Activated CD8-positive, alpha-beta memory T cell treated with anti-CD3 and anti-CD28 coated beads, Interleukin-2, amount 10 ng/mL, durations not matched to agents 7 days and 5 days (primary cell): ENCODE measurements around the gene ZNF675. TPM values are rescaled to one million over a fixed set of nuclear protein-coding genes. Genes with fewer than 3 reads are reported as not detected.
A peak's percentile ranks its signal among the peaks of the same experiment; 100 is the strongest.
"Not testable (repeated sequence)": the region's sequence is repeated elsewhere in the genome, so short reads cannot be mapped to it uniquely, and the experiment has no call there.

Source experiments
- ATAC-seq: fragments of 150-1000 bp; cut with Tn5 transposase; one replicate; pipeline ENCODE4 v1.10.0; 2021; ENCODE audit warnings: moderate library complexity
- CTCF ChIA-PET: fragments of 350-600 bp; sonication (Branson Sonifier 250); formaldehyde crosslinking; loops from one replicate; lab custom pipeline; 2021; ENCODE audit warnings: antibody characterized with exemption; lab: Charles Lee
- DNase-seq: peaks from one replicate; pipeline ENCODE4 v3.0.0-alpha.2; 2020
- H3K27ac Mint-ChIP-seq: one replicate; pipeline ENCODE4 v1.8.0; 2021; ENCODE audit warnings: mild to moderate bottlenecking, mixed read lengths
- H3K27me3 Mint-ChIP-seq: one replicate; pipeline ENCODE4 v1.8.0; 2021; ENCODE audit warnings: mixed read lengths
- H3K36me3 Mint-ChIP-seq: one replicate; pipeline ENCODE4 v1.8.0; 2021; ENCODE audit warnings: mild to moderate bottlenecking, mixed read lengths
- H3K4me1 Mint-ChIP-seq: one replicate; pipeline ENCODE4 v1.8.0; 2021; ENCODE audit warnings: mixed read lengths
- H3K4me3 Mint-ChIP-seq: one replicate; pipeline ENCODE4 v1.8.0; 2021; ENCODE audit warnings: mild to moderate bottlenecking, moderate library complexity, mixed read lengths
- H3K9me3 Mint-ChIP-seq: one replicate; pipeline ENCODE4 v1.8.0; 2022; ENCODE audit warnings: low read depth, mixed read lengths
- total RNA-seq, 2 experiments: library from RNA; stranded (reverse); gene quantifications; one replicate each; pipeline ENCODE4 v1.2.3, GENCODE V29; 2021

ZNF675 gene
- total RNA-seq = 10 to 100 TPM; 19.7 to 23.4 TPM

DNA sequence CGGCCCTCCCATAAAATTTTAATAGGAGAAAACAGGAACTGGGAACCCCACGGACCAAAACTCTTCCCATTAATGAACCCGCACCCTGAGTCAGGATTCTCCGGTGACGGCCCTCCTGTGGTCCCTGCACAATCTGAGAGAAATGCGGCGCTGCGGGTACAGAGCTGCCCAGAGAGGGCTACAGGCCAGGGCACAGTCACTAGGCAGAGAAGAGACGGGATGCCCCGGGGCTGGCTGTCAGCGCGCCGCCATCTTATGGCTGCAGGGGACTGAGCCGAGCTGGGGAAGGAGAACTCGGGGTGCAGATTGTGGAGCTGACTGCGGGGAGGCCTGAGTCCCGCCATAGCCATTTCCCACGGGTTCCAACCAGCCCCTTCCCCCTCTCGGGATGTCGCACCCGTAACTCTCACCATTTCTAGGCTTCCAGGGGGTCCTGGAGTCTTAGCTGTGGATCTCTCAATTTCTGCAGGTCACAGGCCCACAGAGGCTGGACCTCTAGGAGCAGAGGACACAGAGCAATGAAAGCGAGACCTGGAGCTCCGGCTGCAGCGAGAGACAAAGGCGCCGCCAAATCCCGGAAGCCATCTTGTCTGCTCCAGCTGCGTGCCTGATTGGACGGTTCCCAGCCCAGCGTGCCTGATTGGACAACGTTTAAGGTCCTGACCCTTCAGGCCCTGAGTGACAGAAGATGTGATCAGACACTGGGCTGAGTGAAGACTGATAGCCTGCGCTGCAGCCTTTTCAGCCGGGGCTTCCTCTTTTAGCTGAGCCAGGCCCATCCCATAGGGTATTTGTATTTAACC is at the start of gene ZNF675:
TSS of gene ZNF675 (minus strand) at position 592 of the 803 bp plus-strand sequence. CDS start at position 413, 179 bp downstream.
- DNase-seq (peak; percentile 95), ATAC-seq (peak; percentile 96)
- Mint-ChIP-seq H3K4me1 (peaks cover 20% of the 10 kb centered on the region), H3K9me3 (peaks cover 13% of the 10 kb centered on the region), H3K27me3 (no peaks in the 10 kb centered on the region), H3K27ac (peak within 1 kb of the TSS; percentile 99), H3K4me3 (peak within 1 kb of the TSS; percentile 96), H3K36me3 (peaks cover 47% of the 10 kb centered on the region)
- CTCF ChIA-PET = interaction anchor here (1.0 to 2.1 kb wide), 3 partner anchors 9 to 229 kb away, joined by 3 to 6 read pairs (median 5); partner anchors contain the start of gene ZNF681

DNA sequence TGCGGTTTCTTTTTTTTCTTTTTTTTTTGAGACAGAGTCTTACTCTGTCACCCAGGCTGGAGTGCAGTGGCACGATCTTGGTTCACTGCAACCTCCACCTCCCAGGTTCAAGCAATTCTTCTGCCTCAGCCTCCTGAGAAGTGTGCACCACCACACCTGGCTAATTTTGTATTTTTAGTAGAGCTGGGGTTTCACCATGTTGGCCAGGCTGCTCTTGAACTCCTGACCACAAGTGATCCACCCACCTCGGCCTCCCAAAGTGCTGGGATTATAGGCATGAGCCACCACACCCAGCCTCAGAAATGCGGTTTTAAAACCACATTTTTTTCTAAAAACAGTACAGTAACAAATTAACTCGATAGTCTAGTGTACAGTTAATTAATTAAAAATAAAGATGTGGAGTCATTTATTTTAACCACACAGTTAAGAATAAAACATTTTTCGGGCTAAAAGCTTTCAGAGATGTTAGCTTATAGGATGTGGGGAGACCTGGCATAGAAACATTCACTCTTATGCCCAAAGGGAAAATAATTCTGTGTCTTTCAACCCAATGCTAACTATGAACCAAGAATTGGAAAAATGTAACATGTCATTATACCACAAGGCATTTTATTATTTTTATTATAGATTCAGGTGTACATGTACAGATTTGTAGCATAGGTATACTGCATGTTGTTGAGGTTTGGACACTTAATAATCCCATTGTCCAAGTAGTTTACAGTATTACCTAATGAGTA is 43.9 kb upstream of the ZNF675 start:
- CTCF ChIA-PET = interaction anchor here (0.6 kb wide), 1 partner anchor 93 kb away, joined by 3 read pairs; no protein-coding TSS in a partner anchor
- DNase-seq, H3K27ac Mint-ChIP-seq, ATAC-seq, H3K4me1 Mint-ChIP-seq, H3K36me3 Mint-ChIP-seq, H3K27me3 Mint-ChIP-seq, H3K4me3 Mint-ChIP-seq: not testable (repeated sequence)
- peaks cover 11% of the 10 kb centered on the region for H3K9me3 Mint-ChIP-seq

DNA sequence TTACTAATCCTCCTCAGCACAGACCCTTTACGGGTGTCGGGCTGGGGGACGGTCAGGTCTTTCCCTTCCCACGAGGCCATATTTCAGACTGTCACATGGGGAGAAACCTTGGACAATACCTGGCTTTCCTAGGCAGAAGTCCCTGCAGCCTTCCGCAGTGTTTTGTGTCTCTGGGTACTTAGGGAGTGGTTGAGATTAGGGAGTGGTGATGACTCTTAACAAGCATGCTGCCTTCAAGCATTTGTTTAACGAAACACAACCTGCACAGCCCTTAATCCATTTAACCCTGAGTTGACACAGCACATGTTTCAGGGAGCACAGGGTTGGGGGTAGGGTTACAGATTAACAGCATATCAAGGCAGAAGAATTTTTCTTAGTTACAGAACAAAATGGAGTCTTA is 37.1 kb upstream of the ZNF675 start:
- H3K27ac Mint-ChIP-seq, CTCF ChIA-PET, DNase-seq, H3K36me3 Mint-ChIP-seq, H3K4me3 Mint-ChIP-seq, H3K4me1 Mint-ChIP-seq, H3K27me3 Mint-ChIP-seq, ATAC-seq: not testable (repeated sequence)
- peaks cover 13% of the 10 kb centered on the region for H3K9me3 Mint-ChIP-seq

DNA sequence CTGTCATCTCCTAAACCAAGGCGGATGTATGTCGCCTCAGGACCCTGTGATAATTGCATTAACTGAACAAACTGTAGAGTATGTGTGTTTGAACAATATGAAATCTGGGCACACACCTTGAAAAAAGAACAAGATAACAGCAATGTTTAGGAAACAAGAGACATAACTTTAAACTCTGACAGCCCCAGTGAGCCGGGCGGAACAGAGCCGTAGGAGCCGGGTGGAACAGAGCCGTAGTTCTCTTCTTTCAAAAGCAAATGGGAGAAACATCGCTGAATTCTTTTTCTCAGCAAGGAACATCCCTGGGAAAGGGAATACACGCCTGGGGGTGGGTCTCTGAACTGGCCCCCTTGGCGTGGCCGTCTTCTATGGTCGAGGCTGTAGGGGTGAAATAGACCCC is 31.8 kb upstream of the ZNF675 start:
- H3K36me3 Mint-ChIP-seq = peaks cover 4% of the 10 kb centered on the region

DNA sequence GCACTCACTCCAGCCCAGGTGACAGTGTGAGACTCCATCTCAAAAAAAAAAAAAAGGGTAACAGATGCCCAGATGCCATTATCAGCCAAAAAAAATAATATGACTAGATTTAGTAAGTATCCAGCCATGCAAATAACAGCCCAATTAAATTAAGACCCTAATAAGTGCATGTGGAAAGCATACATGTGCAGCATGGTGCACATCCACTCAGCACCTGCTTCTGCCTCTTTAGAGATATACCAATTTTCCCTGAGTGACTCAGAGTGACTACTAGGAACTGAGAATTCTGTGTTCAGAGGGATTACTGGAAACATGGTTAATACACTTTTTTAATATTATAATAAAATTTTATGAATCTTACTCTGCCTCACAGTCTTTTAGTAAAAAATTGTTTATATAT is 29.8 kb upstream of the ZNF675 start:
- H3K4me3 Mint-ChIP-seq = no peak overlapping the region
- H3K36me3 Mint-ChIP-seq = peaks cover 4% of the 10 kb centered on the region
- ATAC-seq (no peak), DNase-seq (no peak)
- H3K4me1 Mint-ChIP-seq = no peaks in the 10 kb centered on the region
- no peaks in the 10 kb centered on the region for H3K27me3 Mint-ChIP-seq
- H3K27ac Mint-ChIP-seq = no peak overlapping the region
- peaks cover 11% of the 10 kb centered on the region for H3K9me3 Mint-ChIP-seq
- CTCF ChIA-PET = no interaction called here

More for the DNA sequence above, 31.8 kb upstream of the ZNF675 start:
- CTCF ChIA-PET = no interaction called here
- Mint-ChIP-seq H3K9me3 (peaks cover 11% of the 10 kb centered on the region), H3K4me3 (no peak overlapping the region), H3K27me3 (no peaks in the 10 kb centered on the region), H3K4me1 (no peaks in the 10 kb centered on the region), H3K27ac (no peak overlapping the region)
- DNase-seq (no peak), ATAC-seq (no peak)

DNA sequence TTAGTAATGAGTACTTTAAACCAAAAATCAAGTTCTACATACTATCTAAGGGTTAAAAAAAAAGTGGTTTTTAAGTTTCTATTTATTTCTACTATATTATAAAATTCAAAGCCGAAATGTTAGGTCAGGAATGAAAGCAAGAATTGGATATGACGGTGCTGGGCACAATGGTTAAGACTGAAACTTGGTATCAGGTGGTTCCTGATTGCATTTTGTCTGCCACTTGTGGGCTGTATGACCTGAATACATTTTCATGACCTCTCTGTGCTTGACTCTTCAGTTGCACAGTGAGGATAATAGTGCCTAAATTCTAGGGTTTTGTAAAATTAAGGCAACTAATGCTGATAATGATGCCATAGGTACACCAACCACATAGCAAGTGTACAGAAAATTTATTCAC is 22.3 kb upstream of the ZNF675 start:
- no peak overlapping the region for H3K4me3 Mint-ChIP-seq
- CTCF ChIA-PET = no interaction called here
- H3K27ac Mint-ChIP-seq = no peak overlapping the region
- ATAC-seq (no peak), DNase-seq (no peak)
- no peaks in the 10 kb centered on the region for H3K27me3 Mint-ChIP-seq
- H3K9me3 Mint-ChIP-seq = peaks cover 2% of the 10 kb centered on the region
- no peaks in the 10 kb centered on the region for H3K4me1 Mint-ChIP-seq
- no peaks in the 10 kb centered on the region for H3K36me3 Mint-ChIP-seq

DNA sequence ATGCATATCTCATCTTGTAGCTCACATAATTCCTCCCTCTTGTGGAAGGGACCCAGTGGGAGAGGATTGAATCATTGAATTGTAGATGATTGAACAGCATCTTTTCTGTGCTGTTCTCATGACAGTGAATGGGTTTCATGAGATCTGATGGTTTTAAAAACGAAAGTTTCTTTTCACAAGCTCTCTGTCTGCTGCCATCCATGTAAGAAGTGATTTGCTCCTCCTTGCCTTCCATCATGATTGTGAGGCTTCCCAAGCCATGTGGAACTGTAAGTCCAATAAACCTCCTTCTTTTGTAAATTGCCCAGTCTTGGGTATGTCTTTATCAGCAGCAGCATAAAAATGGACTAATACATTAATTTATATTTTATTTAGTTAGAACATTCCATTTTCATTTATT is 19.6 kb upstream of the ZNF675 start:
- CTCF ChIA-PET = no interaction called here
- H3K4me1 Mint-ChIP-seq = no peaks in the 10 kb centered on the region
- H3K4me3 Mint-ChIP-seq = no peak overlapping the region
- H3K27ac Mint-ChIP-seq = no peak overlapping the region
- H3K9me3 Mint-ChIP-seq = peaks cover 10% of the 10 kb centered on the region
- no peaks in the 10 kb centered on the region for H3K27me3 Mint-ChIP-seq
- H3K36me3 Mint-ChIP-seq = no peaks in the 10 kb centered on the region
- ATAC-seq = no peak
- no peak for DNase-seq

DNA sequence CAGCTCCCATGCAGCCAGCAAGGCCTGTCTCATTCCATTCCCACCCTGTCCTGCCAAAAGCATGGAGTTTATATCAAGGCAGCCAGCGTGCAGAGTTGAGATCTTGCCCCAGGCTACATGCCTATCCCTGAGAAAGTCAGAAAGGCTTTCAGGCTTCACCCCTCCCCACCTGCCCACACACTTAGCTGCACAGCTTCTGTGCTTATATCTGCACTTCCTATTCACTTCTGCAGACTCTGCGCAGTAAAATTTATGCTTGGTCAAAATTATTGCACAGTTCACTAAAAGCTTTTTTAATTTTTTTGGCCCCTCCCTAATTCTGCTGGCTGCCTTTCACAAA is 12.5 kb upstream of the ZNF675 start:
- Mint-ChIP-seq H3K9me3 (peaks cover 22% of the 10 kb centered on the region), H3K27me3 (no peaks in the 10 kb centered on the region), H3K4me1 (no peaks in the 10 kb centered on the region), H3K27ac (no peak overlapping the region), H3K4me3 (no peak overlapping the region), H3K36me3 (no peaks in the 10 kb centered on the region)
- CTCF ChIA-PET = no interaction called here
- DNase-seq = no peak
- no peak for ATAC-seq

DNA sequence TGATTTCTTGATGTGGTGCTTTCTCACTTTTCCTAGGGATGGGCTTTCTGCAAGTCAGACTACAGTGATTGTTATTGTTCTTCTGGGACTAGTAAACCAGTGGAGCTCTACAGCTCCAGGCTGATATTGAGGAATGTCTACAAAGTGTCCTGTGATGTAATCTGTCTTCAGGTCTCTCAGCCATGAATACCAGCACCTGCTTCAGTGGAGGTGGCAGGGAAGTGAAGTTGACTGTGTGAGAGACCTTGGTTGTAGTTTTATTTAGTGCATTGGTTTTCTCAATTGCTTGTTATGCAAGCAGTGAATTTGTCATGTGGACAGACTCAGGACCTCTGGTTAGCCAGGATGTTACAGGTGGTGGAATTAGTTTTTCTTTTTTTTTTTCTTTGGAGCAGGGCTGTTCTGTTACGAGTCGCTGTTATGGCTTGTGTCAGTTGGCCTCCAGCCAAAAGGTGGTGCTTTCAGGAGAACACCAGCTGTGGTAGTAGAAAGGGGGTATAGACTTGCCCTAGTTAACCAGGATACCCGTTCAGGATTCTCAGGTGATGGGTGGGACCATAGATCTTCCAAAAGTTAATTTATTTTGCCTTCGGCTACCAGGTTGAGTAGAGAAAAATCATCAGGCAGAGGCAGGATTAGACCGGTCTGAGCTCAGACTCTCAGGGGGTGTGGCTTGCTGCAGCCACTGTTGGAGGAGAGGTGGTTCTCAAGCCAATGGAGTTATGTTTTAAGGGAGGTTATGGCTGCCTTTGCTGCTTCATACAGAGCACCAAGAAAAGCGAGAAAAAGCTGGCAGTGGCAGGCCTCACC is 11.9 kb upstream of the ZNF675 start:
- H3K4me3 Mint-ChIP-seq = no peak overlapping the region
- H3K36me3 Mint-ChIP-seq = no peaks in the 10 kb centered on the region
- H3K27ac Mint-ChIP-seq = no peak overlapping the region
- ATAC-seq (no peak), DNase-seq (no peak)
- no peaks in the 10 kb centered on the region for H3K4me1 Mint-ChIP-seq
- CTCF ChIA-PET = no interaction called here
- H3K9me3 Mint-ChIP-seq = peaks cover 22% of the 10 kb centered on the region
- H3K27me3 Mint-ChIP-seq = no peaks in the 10 kb centered on the region

DNA sequence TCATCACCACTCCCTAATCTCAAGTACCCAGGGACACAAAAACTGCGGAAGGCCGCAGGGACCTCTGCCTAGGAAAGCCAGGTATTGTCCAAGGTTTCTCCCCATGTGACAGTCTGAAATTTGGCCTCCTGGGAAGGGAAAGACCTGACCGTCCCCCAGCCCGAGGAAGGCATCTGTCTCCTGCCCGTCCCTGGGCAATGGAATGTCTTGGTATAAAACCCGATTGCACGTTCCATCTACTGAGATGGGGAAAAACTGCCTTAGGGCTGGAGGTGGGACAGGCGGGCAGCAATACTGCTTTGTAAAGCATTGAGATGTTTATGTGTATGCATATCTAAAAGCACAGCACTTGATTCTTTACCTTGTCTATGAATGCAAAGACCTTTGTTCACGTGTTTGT is 5.9 kb upstream of the ZNF675 start:
- H3K9me3 Mint-ChIP-seq = peaks cover 17% of the 10 kb centered on the region
- ATAC-seq, CTCF ChIA-PET, DNase-seq, H3K36me3 Mint-ChIP-seq, H3K4me3 Mint-ChIP-seq, H3K27ac Mint-ChIP-seq, H3K4me1 Mint-ChIP-seq, H3K27me3 Mint-ChIP-seq: not testable (repeated sequence)

DNA sequence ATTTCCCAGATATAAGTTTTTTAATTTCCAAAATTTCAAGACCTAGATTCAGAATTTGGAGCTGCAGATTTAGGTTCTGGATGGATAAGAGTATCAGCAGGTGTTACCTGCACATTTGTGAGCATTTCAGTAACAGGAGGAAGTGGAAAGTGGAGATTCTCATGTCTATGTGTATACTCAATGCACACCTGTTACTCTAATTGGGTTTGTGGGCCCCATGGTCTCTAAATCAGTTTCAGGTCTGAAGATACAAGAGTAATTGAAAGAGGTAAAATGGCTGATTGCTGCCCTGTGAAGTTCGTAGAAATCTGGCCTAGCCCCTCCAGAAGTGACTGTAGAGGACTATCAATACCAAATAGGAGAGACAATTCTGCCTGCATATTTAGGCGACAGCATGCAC is 13.9 kb downstream of the ZNF675 start:
- H3K4me3 Mint-ChIP-seq = no peak overlapping the region
- H3K9me3 Mint-ChIP-seq = peaks cover 27% of the 10 kb centered on the region
- DNase-seq (no peak), ATAC-seq (no peak)
- H3K4me1 Mint-ChIP-seq = no peaks in the 10 kb centered on the region
- H3K36me3 Mint-ChIP-seq = peaks cover 86% of the 10 kb centered on the region
- H3K27ac Mint-ChIP-seq = no peak overlapping the region
- no peaks in the 10 kb centered on the region for H3K27me3 Mint-ChIP-seq
- CTCF ChIA-PET = interaction anchor here (1.5 kb wide), 1 partner anchor 8 kb away, joined by 3 read pairs; no protein-coding TSS in a partner anchor

DNA sequence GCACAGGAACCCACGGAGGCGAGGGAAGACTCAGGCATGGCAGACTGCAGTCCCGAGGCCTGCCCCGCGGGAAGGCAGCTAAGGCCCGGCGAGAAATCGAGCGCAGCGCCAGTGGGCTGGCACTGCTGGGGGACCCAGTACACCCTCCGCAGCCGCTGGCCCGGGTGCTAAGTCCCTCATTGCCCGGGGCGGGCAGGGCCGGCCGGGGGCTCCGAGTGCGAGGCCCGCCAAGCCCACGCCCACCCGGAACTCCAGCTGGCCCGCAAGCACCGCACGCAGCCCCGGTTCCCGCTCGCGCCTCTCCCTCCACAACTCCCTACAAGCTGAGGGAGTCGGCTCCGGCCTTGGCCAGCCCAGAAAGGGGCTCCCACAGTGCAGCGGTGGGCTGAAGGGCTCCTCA is 18.4 kb downstream of the ZNF675 start:
- not testable (repeated sequence) for H3K4me3 Mint-ChIP-seq, DNase-seq

DNA sequence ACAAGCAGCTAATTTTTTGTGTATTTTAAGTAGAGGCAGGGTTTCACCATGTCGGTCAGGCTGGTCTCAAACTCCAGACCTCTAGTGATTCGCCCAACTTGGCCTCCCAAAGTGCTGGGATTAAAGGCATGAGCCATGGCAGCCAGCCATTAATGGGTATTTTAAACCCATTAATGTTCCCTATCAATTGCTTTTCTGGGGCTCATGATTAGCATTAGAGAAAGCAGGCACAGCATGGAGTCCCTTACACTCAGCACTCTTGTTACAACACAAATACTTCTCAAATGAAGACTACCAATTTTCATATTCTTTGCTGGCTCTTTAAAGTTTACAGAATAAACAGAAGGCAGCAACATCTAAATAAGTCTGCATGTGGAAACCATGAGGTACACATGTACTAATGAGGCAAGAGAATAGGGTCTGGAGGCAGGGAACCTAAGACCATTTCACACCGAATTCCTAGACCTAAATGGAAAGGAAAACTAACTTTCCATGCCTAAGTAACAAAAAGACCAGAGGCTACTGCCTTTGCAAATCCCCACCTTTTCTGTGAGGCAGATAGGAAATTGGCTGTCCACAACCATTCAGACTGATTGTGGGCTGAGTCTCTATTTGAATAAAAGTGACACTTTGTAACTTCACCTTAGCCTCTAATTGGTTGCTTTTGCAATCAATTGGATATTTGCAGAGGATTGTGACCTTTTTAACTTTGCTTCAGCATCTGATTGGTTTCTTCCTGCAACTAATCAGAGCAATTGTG is 21.2 kb downstream of the ZNF675 start:
- Mint-ChIP-seq H3K4me3 (no peak overlapping the region), H3K27me3 (no peaks in the 10 kb centered on the region), H3K4me1 (no peaks in the 10 kb centered on the region), H3K36me3 (peaks cover 94% of the 10 kb centered on the region), H3K27ac (no peak overlapping the region), H3K9me3 (peaks cover 37% of the 10 kb centered on the region)
- CTCF ChIA-PET = no interaction called here
- ATAC-seq = no peak
- no peak for DNase-seq

More for the DNA sequence above, 18.4 kb downstream of the ZNF675 start:
- H3K4me1 Mint-ChIP-seq, H3K27me3 Mint-ChIP-seq, ATAC-seq, CTCF ChIA-PET, H3K27ac Mint-ChIP-seq: not testable (repeated sequence)
- Mint-ChIP-seq H3K9me3 (peaks cover 32% of the 10 kb centered on the region), H3K36me3 (peaks cover 95% of the 10 kb centered on the region)
